SK-N-SH treated with all-trans-retinoic acid at 6 μM for 48 hours (cell line): ENCODE data around the gene FTO.
A peak's percentile ranks its signal among the peaks of the same experiment; 100 is the strongest.

ENCODE experiments used
- ATAC-seq: fragments of 200-7000 bp; cut with Tn5 transposase; 3 replicates; pipeline ENCODE4 v1.9.1; 2020; ENCODE audit warnings: mild to moderate bottlenecking, moderate library complexity
- ARNTL ChIP-seq: fragments of 450-650 bp; formaldehyde crosslinking; IDR thresholded peaks from 2 replicates; pipeline ENCODE4 v1.5.0; 2020; ENCODE audit warnings: low read depth, mild to moderate bottlenecking, moderate library complexity, borderline replicate concordance
- BACH2 ChIP-seq: fragments of 250-450 bp; sonication (Bioruptor Pico); IDR thresholded peaks from 2 replicates; pipeline ENCODE4 v1.9.0; 2021; ENCODE audit warnings: mild to moderate bottlenecking, borderline replicate concordance
- CREB5 ChIP-seq: fragments of 250-450 bp; sonication (Bioruptor Pico); IDR thresholded peaks from 2 replicates; pipeline ENCODE4 v1.5.1; 2020; ENCODE audit warnings: low read depth, mild to moderate bottlenecking, moderate library complexity
- ESRRG ChIP-seq: fragments of 250-450 bp; sonication (Bioruptor Pico); IDR thresholded peaks from 2 replicates; pipeline ENCODE4 v1.6.1; 2021; ENCODE audit warnings: mild to moderate bottlenecking
- GLIS3 ChIP-seq: fragments of 250-450 bp; sonication (Bioruptor Pico); IDR thresholded peaks from 2 replicates; pipeline ENCODE4 v1.5.0; 2020; ENCODE audit warnings: mild to moderate bottlenecking, moderate library complexity
- ISL1 ChIP-seq: fragments of 250-450 bp; sonication (Bioruptor Pico); IDR thresholded peaks from 2 replicates; pipeline ENCODE4 v2.1.2; 2022; ENCODE audit warnings: mild to moderate bottlenecking, moderate library complexity
- OSR1 ChIP-seq: fragments of 250-450 bp; sonication (Bioruptor Pico); IDR thresholded peaks from 2 replicates; pipeline ENCODE4 v1.8.0; 2022; ENCODE audit warnings: moderate library complexity, mild to moderate bottlenecking, inconsistent platforms
- PATZ1 ChIP-seq: fragments of 250-450 bp; sonication (Bioruptor Pico); IDR thresholded peaks from 2 replicates; pipeline ENCODE4 v1.8.0; 2020; ENCODE audit warnings: mild to moderate bottlenecking, moderate library complexity, borderline replicate concordance
- PPARA ChIP-seq: fragments of 250-450 bp; sonication (Bioruptor Pico); IDR thresholded peaks from 2 replicates; pipeline ENCODE4 v1.5.0; 2020; ENCODE audit warnings: mild to moderate bottlenecking, borderline replicate concordance
- RARB ChIP-seq: fragments of 250-450 bp; sonication (Bioruptor Pico); IDR thresholded peaks from 2 replicates; pipeline ENCODE4 v1.8.0; 2021; ENCODE audit warnings: mild to moderate bottlenecking, moderate library complexity
- SNAI2 ChIP-seq: fragments of 250-450 bp; sonication (Bioruptor Pico); IDR thresholded peaks from 2 replicates; pipeline ENCODE4 v1.5.0; 2020; ENCODE audit warnings: mild to moderate bottlenecking, moderate library complexity
- TCF4 ChIP-seq: fragments of 250-450 bp; sonication (Bioruptor Pico); IDR thresholded peaks from 2 replicates; pipeline ENCODE4 v1.8.0; 2021; ENCODE audit warnings: mild to moderate bottlenecking, moderate library complexity, borderline replicate concordance
- TSHZ2 ChIP-seq: fragments of 250-450 bp; sonication (Bioruptor Pico); IDR thresholded peaks from 2 replicates; pipeline ENCODE4 v1.5.0; 2020; ENCODE audit warnings: mild to moderate bottlenecking, moderate library complexity
- ZFP3 ChIP-seq: fragments of 250-450 bp; sonication (Bioruptor Pico); IDR thresholded peaks from 2 replicates; pipeline ENCODE4 v1.5.0; 2020; ENCODE audit warnings: mild to moderate bottlenecking, moderate library complexity
- ZFP30 ChIP-seq: fragments of 450-650 bp; formaldehyde crosslinking; IDR thresholded peaks from 2 replicates; pipeline ENCODE4 v1.5.0; 2022; ENCODE audit warnings: mild to moderate bottlenecking, moderate library complexity
- ZNF565 ChIP-seq: fragments of 450-650 bp; formaldehyde crosslinking; conservative IDR thresholded peaks from 2 replicates; pipeline ENCODE4 v1.5.0; 2020; ENCODE audit warnings: low read depth, mild to moderate bottlenecking, moderate library complexity
- ZNF70 ChIP-seq: fragments of 450-650 bp; formaldehyde crosslinking; IDR thresholded peaks from 2 replicates; pipeline ENCODE4 v1.5.0; 2020; ENCODE audit warnings: mild to moderate bottlenecking, moderate library complexity
- TF ChIP-seq, protein P1 (sequence below): fragments of 250-450 bp; sonication (Bioruptor Pico); IDR thresholded peaks from 2 replicates; pipeline ENCODE4 v1.5.1; 2021; ENCODE audit warnings: mild to moderate bottlenecking, moderate library complexity

Gene FTO

DNA sequence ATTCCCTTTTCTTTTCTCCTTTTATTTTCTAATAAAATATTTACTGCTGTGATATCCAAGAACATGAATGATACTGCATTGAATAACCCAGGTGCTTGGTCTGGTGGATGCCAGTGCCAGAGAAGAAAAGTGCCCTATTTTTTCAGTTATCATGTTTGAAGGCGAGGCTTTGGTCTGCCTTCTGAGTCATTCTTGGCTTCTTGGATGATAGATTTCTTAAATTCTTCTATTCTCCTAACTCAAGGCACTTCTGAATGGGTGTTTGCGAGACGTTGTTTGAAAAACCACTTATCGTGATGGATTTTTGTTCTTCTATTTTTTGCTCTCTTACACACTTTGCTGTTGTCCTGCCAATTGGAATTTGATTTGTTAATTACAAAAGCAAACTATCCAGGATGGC lies 66.7 kb downstream of the FTO start (continued):
- no peak for TF ChIP-seq CREB5
- TF ChIP-seq TCF4 = no peak
- no peak for TF ChIP-seq ZNF565 (CRISPR knock-in tag)
- TF ChIP-seq SNAI2 (CRISPR knock-in tag) = no peak
- no peak for TF ChIP-seq ZFP3
- no peak for TF ChIP-seq OSR1
- TF ChIP-seq ARNTL (CRISPR knock-in tag) = no peak
- no peak for TF ChIP-seq TSHZ2 (CRISPR knock-in tag)

- no peak for TF ChIP-seq GLIS3
- TF ChIP-seq, protein P1, sequence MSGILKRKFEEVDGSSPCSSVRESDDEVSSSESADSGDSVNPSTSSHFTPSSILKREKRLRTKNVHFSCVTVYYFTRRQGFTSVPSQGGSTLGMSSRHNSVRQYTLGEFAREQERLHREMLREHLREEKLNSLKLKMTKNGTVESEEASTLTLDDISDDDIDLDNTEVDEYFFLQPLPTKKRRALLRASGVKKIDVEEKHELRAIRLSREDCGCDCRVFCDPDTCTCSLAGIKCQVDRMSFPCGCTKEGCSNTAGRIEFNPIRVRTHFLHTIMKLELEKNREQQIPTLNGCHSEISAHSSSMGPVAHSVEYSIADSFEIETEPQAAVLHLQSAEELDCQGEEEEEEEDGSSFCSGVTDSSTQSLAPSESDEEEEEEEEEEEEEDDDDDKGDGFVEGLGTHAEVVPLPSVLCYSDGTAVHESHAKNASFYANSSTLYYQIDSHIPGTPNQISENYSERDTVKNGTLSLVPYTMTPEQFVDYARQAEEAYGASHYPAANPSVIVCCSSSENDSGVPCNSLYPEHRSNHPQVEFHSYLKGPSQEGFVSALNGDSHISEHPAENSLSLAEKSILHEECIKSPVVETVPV (CRISPR knock-in tag) = no peak
- no peak for TF ChIP-seq PPARA
- TF ChIP-seq ISL1 (CRISPR knock-in tag) = no peak
- TF ChIP-seq OSR1 = no peak
- no peak for TF ChIP-seq PATZ1 (CRISPR knock-in tag)
- TF ChIP-seq TSHZ2 (CRISPR knock-in tag) = no peak
- TF ChIP-seq ZFP3 = no peak
- TF ChIP-seq ZNF70 = no peak
- no peak for TF ChIP-seq RARB
- no peak for TF ChIP-seq ZNF565 (CRISPR knock-in tag)
- TF ChIP-seq TCF4 = no peak
- TF ChIP-seq SNAI2 (CRISPR knock-in tag) = no peak
- no peak for TF ChIP-seq BACH2 (CRISPR knock-in tag)
- no peak for TF ChIP-seq ARNTL (CRISPR knock-in tag)
- TF ChIP-seq, all 23 proteins: peak for 0
- no peak for ATAC-seq
These were observed 67.9 kb downstream of the FTO start for GRCh38 chr16:53771655-53772497.

- peak; percentile 77 for ATAC-seq
- TF ChIP-seq SNAI2 (CRISPR knock-in tag) = no peak
- no peak for TF ChIP-seq ISL1 (CRISPR knock-in tag)
- no peak for TF ChIP-seq ZFP3
- no peak for TF ChIP-seq GLIS3
- no peak for TF ChIP-seq CREB5
- no peak for TF ChIP-seq PATZ1 (CRISPR knock-in tag)
- TF ChIP-seq OSR1 = no peak
- no peak for TF ChIP-seq ARNTL (CRISPR knock-in tag)
- TF ChIP-seq TCF4 = no peak
- TF ChIP-seq, protein P1 (CRISPR knock-in tag) = no peak
- TF ChIP-seq ESRRG (CRISPR knock-in tag) = no peak
- TF ChIP-seq ZNF565 (CRISPR knock-in tag) = no peak
- no peak for TF ChIP-seq ZFP30 (CRISPR knock-in tag)
These were observed 69.3 kb downstream of the FTO start for GRCh38 chr16:53773150-53773846.
